Suprapubic skin (tissue), 4 donors: ENCODE results near the gene VCAN. TPM values are rescaled to one million over a fixed set of nuclear protein-coding genes. Genes with fewer than 3 reads are reported as not detected.

Experiments
- DNase-seq, 2 donors: peaks; one replicate each; pipeline ENCODE4 v3.0.0-alpha.2; 2019; ENCODE audit warnings: low spot score in 2 of 2
- H3K27ac ChIP-seq: fragments of 200-600 bp; sonication (generic); one replicate; pipeline ENCODE4 v1.5.1; 2019
- H3K27me3 ChIP-seq: fragments of 200-600 bp; sonication (generic); one replicate; pipeline ENCODE4 v1.5.1; 2019
- H3K36me3 ChIP-seq: fragments of 200-600 bp; sonication (generic); one replicate; pipeline ENCODE4 v1.5.1; 2019
- H3K4me1 ChIP-seq: fragments of 200-600 bp; sonication (generic); one replicate; pipeline ENCODE4 v1.5.1; 2019
- H3K4me3 ChIP-seq: fragments of 200-600 bp; sonication (generic); one replicate; pipeline ENCODE4 v1.5.1; 2019; ENCODE audit warnings: mild to moderate bottlenecking
- H3K9me3 ChIP-seq: fragments of 200-600 bp; sonication (generic); one replicate; pipeline ENCODE4 v1.5.1; 2019
- CTCF ChIP-seq, 2 donors: fragments of 200-600 bp in 1 of 2; fragments of 450-650 bp in 1 of 2; sonication (generic) in 1 of 2; IDR thresholded peaks; one replicate each; pipeline ENCODE4 v1.5.1; 2016 to 2019; ENCODE audit warnings: antibody characterized with exemption in 2 of 2, mild to moderate bottlenecking in 1 of 2, moderate library complexity in 1 of 2
- EP300 ChIP-seq: sonication (generic); formaldehyde crosslinking; IDR thresholded peaks from one replicate; pipeline ENCODE4 v1.6.1; 2017; ENCODE audit warnings: antibody characterized with exemption
- POLR2A ChIP-seq, 2 donors: fragments of 450-650 bp; IDR thresholded peaks; one replicate each; pipeline ENCODE4 v1.6.1; 2017; ENCODE audit warnings: antibody characterized with exemption in 2 of 2, mild to moderate bottlenecking in 2 of 2, moderate library complexity in 2 of 2
- POLR2AphosphoS5 ChIP-seq, 3 donors: sonication (generic); formaldehyde crosslinking; IDR thresholded peaks; one replicate each; pipeline ENCODE4 v1.6.1; 2017; ENCODE audit warnings: antibody characterized with exemption in 3 of 3
- WGBS: methylation state at CpG from one replicate; pipeline ENCODE4 v1.1.5; 2018; 5-methylcytosine and 5-hydroxymethylcytosine counted together
- total RNA-seq, 4 donors: library from RNA; depleted of rRNA; stranded (reverse); fragments of >200 nt; gene quantifications; one replicate each; pipeline ENCODE4 v1.1.0, GENCODE V29; 2016

VCAN gene
- total RNA-seq, 4 donors from 2014 or later: 22.8 to 30.3 (median 24.0) TPM

DNA sequence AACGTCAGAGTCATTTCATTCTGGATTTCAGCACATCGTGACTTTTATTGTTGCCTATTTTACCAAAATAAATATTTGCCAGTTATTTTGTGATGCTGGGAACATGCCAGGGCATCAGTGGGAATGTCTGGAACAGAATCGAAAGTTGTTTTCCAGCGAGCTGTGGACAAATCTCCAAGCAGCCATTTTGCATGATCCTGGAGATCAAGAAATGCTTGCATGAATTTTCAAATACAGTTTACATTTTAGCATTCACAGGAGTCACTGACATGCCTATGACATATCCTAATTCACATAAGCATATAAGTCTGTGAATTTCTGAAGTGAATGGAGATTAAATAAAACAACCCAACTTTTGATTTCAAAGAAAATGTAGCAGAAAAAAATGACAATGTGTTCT lies 119.4 kb downstream of the VCAN start:
- Histone ChIP-seq H3K9me3 (no peaks in the 10 kb centered on the region), H3K4me1 (no peaks in the 10 kb centered on the region), H3K36me3 (no peaks in the 10 kb centered on the region), H3K27ac (no peak overlapping the region), H3K4me3 (no peak overlapping the region), H3K27me3 (no peaks in the 10 kb centered on the region)
- DNase-seq: no peak
- TF ChIP-seq POLR2AphosphoS5 (IDR thresholded peaks at IDR 0.05) (no peak), CTCF (IDR thresholded peaks at IDR 0.05) (no peak), POLR2A (IDR thresholded peaks at IDR 0.05) (no peak), EP300 (no peak)
- 65% methylated on average over 4 of the region's 4 CpGs for WGBS

DNA sequence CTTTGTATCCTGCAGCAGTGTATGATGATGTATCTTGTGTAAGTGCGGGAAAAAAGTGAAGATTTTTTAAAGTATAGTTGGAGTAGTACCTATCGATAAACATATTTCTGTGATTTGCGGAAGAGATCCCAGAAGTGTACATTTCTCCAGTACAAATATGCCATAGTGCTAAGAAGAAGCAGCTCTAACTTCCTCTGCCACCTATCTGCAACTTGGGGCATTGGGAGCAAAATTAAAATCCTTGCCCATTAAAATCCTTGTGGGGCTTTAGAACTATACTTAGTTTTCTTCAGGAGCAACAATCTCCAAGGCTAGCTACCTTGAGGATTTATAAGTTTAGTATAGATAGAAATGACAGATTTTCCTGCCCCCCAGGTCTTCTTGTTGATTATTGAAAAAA lies 123.7 kb downstream of the VCAN start:
- no peaks in the 10 kb centered on the region for H3K36me3 ChIP-seq
- no peak overlapping the region for H3K4me3 ChIP-seq
- TF ChIP-seq POLR2A (IDR thresholded peaks at IDR 0.05) (no peak), CTCF (IDR thresholded peaks at IDR 0.05) (no peak), EP300 (no peak), POLR2AphosphoS5 (IDR thresholded peaks at IDR 0.05) (no peak)
- no peaks in the 10 kb centered on the region for H3K9me3 ChIP-seq
- 98% methylated on average over 3 of the region's 3 CpGs for WGBS
- H3K27ac ChIP-seq: no peak overlapping the region
- DNase-seq: no peak
- no peaks in the 10 kb centered on the region for H3K4me1 ChIP-seq
- H3K27me3 ChIP-seq: no peaks in the 10 kb centered on the region

GRCh38 chr5:83608122-83608521 lies 136.6 kb downstream of the VCAN start:
- DNase-seq: no peak
- H3K9me3 ChIP-seq: no peaks in the 10 kb centered on the region
- TF ChIP-seq EP300 (no peak), CTCF (IDR thresholded peaks at IDR 0.05) (peak in 1 of 2 donors; percentile 9)
- no peak overlapping the region for H3K4me3 ChIP-seq
- no peaks in the 10 kb centered on the region for H3K36me3 ChIP-seq
- no peaks in the 10 kb centered on the region for H3K27me3 ChIP-seq
- no peaks in the 10 kb centered on the region for H3K4me1 ChIP-seq
- no peak overlapping the region for H3K27ac ChIP-seq
- WGBS: 10% methylated on average over 3 of the region's 3 CpGs

DNA sequence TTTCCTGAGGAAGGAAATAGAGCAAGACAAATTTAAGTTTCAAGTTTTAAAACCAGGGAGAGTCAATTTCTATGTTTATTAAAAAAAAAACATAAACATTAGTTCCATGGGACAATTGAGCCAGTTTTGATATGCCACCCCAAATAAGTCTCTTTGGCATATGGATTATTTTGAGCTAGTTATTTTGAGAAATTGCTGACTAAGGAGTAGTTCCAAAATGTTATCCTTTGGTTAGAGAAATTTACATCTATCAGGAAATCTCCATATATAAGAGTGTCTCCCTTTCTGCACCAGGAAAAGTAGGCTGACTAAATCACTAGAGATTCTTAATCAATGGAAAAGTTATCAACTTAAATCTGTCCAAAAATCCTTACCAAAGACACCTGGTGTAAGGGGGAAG lies 143.3 kb downstream of the VCAN start:
- Histone ChIP-seq H3K4me1 (no peaks in the 10 kb centered on the region), H3K4me3 (no peak overlapping the region), H3K9me3 (peaks cover 5% of the 10 kb centered on the region), H3K27ac (no peak overlapping the region), H3K27me3 (no peaks in the 10 kb centered on the region), H3K36me3 (no peaks in the 10 kb centered on the region)
- DNase-seq: no peak
- TF ChIP-seq EP300 (no peak), POLR2AphosphoS5 (IDR thresholded peaks at IDR 0.05) (no peak), CTCF (IDR thresholded peaks at IDR 0.05) (no peak), POLR2A (IDR thresholded peaks at IDR 0.05) (no peak)

DNA sequence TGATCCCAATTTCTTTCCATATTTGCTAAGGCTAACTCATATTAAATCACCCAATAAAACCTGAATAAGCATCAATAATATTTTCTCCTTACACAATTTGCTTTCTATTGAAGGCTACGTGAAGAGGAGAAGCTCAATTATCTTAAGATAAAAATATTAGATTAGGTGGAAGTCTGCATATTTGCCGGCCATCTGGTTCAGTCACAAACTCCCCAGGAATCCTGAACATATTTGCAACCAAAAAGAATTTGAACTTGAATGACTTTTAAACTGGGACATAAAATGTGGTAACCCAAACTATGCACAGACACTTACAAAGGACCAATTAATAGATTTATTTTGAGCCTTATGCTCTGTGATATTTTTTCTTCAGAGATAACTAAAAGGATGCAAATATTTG lies 156.8 kb downstream of the VCAN start:
- Histone ChIP-seq H3K4me1 (no peaks in the 10 kb centered on the region), H3K9me3 (no peaks in the 10 kb centered on the region), H3K4me3 (no peak overlapping the region), H3K36me3 (no peaks in the 10 kb centered on the region), H3K27me3 (no peaks in the 10 kb centered on the region), H3K27ac (no peak overlapping the region)
- 43% methylated on average over 2 of the region's 2 CpGs for WGBS
- no peak for DNase-seq
- no peak for TF ChIP-seq CTCF (IDR thresholded peaks at IDR 0.05)
- TF ChIP-seq EP300: no peak
- no peak for TF ChIP-seq POLR2AphosphoS5 (IDR thresholded peaks at IDR 0.05)
- no peak for TF ChIP-seq POLR2A (IDR thresholded peaks at IDR 0.05)

Other genes starting within 250 kb of the VCAN start
- gene HAPLN1, start 249.1 kb downstream of the VCAN start, total RNA-seq: under 1 TPM in 1 of 4 donors, not detected in 3; 0.42 TPM